Endothelial cell of umbilical vein (primary cell): ENCODE results near the gene SEZ6.

Source experiments
- POLR2A ChIP-seq: IDR thresholded peaks from 2 replicates; pipeline ENCODE4 v1.6.1; 2012; ENCODE audit warnings: low read depth, mild to moderate bottlenecking, control low read depth, low read length
- TF ChIP-seq, protein P1 (sequence below), 2 donors: IDR thresholded peaks; 1 replicate in 1 of 2; 2 replicates in 1 of 2; pipeline ENCODE4 v1.5.1; 2011; ENCODE audit warnings: low read length in 2 of 2, mild to moderate bottlenecking in 2 of 2, moderate library complexity in 2 of 2, control low read depth in 1 of 2, inconsistent platforms in 1 of 2, low read depth in 1 of 2; ENCODE audit not compliant: insufficient read depth in 1 of 2; ENCODE audit errors: extremely low read depth in 1 of 2

DNA sequence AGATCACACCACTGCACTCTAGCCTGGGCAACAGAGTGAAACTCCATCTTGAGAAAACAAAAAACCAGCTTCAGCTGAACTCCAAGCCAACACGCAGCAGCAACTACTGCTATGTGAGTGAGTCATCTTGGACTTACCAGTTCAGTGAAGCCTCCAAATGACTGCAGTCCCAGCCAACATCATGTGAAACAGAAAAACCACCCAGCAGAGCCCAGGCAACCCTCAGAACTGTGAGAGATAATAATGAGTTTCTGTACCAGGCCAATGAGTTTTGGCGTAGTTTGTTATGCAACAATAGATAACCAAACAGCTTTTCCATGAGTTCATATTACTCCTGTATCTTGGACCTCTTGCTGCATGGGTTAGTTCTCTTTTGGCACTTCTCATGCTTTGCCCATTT lies 77.8 kb downstream of the SEZ6 start:
- TF ChIP-seq, protein P1, sequence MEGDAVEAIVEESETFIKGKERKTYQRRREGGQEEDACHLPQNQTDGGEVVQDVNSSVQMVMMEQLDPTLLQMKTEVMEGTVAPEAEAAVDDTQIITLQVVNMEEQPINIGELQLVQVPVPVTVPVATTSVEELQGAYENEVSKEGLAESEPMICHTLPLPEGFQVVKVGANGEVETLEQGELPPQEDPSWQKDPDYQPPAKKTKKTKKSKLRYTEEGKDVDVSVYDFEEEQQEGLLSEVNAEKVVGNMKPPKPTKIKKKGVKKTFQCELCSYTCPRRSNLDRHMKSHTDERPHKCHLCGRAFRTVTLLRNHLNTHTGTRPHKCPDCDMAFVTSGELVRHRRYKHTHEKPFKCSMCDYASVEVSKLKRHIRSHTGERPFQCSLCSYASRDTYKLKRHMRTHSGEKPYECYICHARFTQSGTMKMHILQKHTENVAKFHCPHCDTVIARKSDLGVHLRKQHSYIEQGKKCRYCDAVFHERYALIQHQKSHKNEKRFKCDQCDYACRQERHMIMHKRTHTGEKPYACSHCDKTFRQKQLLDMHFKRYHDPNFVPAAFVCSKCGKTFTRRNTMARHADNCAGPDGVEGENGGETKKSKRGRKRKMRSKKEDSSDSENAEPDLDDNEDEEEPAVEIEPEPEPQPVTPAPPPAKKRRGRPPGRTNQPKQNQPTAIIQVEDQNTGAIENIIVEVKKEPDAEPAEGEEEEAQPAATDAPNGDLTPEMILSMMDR (IDR thresholded peaks at IDR 0.05; ENCODE audit: extremely low read depth in 1 of 2, insufficient read depth in 1 of 2, low read depth in 1 of 2, low read length in 2 of 2), result no peak
- TF ChIP-seq POLR2A, result no peak
